Measurements from ENCODE around the gene ALDH3A1. TPM values are rescaled to one million over a fixed set of nuclear protein-coding genes. Genes with fewer than 3 reads are reported as not detected.
"Not testable (repeated sequence)": the region's sequence is repeated elsewhere in the genome, so short reads cannot be mapped to it uniquely, and the experiment has no call there.

ALDH3A1 gene
- polyA plus RNA-seq (2014; cell fraction: cytosol; rRNA removed): not detected in 2 replicates
- polyA plus RNA-seq (2014; cell fraction: nucleus; rRNA removed): 0.61 TPM in 1 of 2 replicates, not detected in the other

- DNase-seq (ENCODE audit: low spot score): no peak
Observed at GRCh38 chr17:19747829-19748806, at the start of gene ALDH3A1. Gene ALDH3A1, minus strand, starts transcription at chr17:19748298. Its CDS starts 3,169 bp downstream, at chr17:19745129.

GRCh38 chr17:19796457-19796856, 48.4 kb upstream of the ALDH3A1 start:
- DNase-seq (ENCODE audit: low spot score): no peak

- no peak for DNase-seq (ENCODE audit: low spot score)
Observed at GRCh38 chr17:19791918-19792550, 43.9 kb upstream of the ALDH3A1 start.

- DNase-seq (ENCODE audit: low spot score): no peak
Observed at GRCh38 chr17:19787733-19788357, 39.7 kb upstream of the ALDH3A1 start.

- DNase-seq (ENCODE audit: low spot score): no peak
Observed at GRCh38 chr17:19785854-19786253, 37.8 kb upstream of the ALDH3A1 start.

- DNase-seq (ENCODE audit: low spot score): no peak
Observed at GRCh38 chr17:19781488-19782458, 33.7 kb upstream of the ALDH3A1 start.

GRCh38 chr17:19780846-19781245, 32.7 kb upstream of the ALDH3A1 start:
- no peak for DNase-seq (ENCODE audit: low spot score)

GRCh38 chr17:19773534-19773933, 25.4 kb upstream of the ALDH3A1 start:
- no peak for DNase-seq (ENCODE audit: low spot score)

GRCh38 chr17:19771971-19772630, 24.0 kb upstream of the ALDH3A1 start:
- no peak for DNase-seq (ENCODE audit: low spot score)

GRCh38 chr17:19770985-19771735, 23.1 kb upstream of the ALDH3A1 start:
- DNase-seq (ENCODE audit: low spot score): no peak

- DNase-seq (ENCODE audit: low spot score): no peak
Observed at GRCh38 chr17:19769946-19770652, 22.0 kb upstream of the ALDH3A1 start.

GRCh38 chr17:19768046-19768782, 20.1 kb upstream of the ALDH3A1 start:
- no peak for DNase-seq (ENCODE audit: low spot score)

GRCh38 chr17:19766421-19767270, 18.5 kb upstream of the ALDH3A1 start:
- DNase-seq (ENCODE audit: low spot score): peak; percentile 62

- DNase-seq (ENCODE audit: low spot score): no peak
Observed at GRCh38 chr17:19766016-19766415, 17.9 kb upstream of the ALDH3A1 start.

- not testable (repeated sequence) for DNase-seq (ENCODE audit: low spot score)
Observed at GRCh38 chr17:19763991-19764390, 15.9 kb upstream of the ALDH3A1 start.

- no peak for DNase-seq (ENCODE audit: low spot score)
Observed at GRCh38 chr17:19763416-19763815, 15.3 kb upstream of the ALDH3A1 start.

GRCh38 chr17:19762515-19762961, 14.4 kb upstream of the ALDH3A1 start:
- DNase-seq (ENCODE audit: low spot score): peak; percentile 71
